Erythroblast (primary cell): Measurements from ENCODE around the gene MAP1LC3A.

Experiments used
- GATA1 ChIP-seq: IDR thresholded peaks from 2 replicates; pipeline ENCODE4 v1.6.1; 2011; ENCODE audit warnings: low read depth, mild to moderate bottlenecking, control low read depth, low read length, moderate library complexity
- POLR2A ChIP-seq: IDR thresholded peaks from 2 replicates; pipeline ENCODE4 v1.6.1; 2011; ENCODE audit warnings: mild to moderate bottlenecking, low read length

GRCh38 chr20:34567892-34568865 lies 9.7 kb downstream of the MAP1LC3A start:
- no peak for TF ChIP-seq POLR2A
- no peak for TF ChIP-seq GATA1
